HG02973 (cell line): ENCODE measurements around the gene CRYBG2.
"Not testable (repeated sequence)": the region's sequence is repeated elsewhere in the genome, so short reads cannot be mapped to it uniquely, and the experiment has no call there.

Source experiments
- ATAC-seq: cut with Tn5 transposase; IDR thresholded peaks from one replicate; pipeline ENCODE4 v1.9.1; 2021; ENCODE audit warnings: moderate library complexity; ENCODE audit not compliant: unreplicated experiment

Gene CRYBG2, protein sequence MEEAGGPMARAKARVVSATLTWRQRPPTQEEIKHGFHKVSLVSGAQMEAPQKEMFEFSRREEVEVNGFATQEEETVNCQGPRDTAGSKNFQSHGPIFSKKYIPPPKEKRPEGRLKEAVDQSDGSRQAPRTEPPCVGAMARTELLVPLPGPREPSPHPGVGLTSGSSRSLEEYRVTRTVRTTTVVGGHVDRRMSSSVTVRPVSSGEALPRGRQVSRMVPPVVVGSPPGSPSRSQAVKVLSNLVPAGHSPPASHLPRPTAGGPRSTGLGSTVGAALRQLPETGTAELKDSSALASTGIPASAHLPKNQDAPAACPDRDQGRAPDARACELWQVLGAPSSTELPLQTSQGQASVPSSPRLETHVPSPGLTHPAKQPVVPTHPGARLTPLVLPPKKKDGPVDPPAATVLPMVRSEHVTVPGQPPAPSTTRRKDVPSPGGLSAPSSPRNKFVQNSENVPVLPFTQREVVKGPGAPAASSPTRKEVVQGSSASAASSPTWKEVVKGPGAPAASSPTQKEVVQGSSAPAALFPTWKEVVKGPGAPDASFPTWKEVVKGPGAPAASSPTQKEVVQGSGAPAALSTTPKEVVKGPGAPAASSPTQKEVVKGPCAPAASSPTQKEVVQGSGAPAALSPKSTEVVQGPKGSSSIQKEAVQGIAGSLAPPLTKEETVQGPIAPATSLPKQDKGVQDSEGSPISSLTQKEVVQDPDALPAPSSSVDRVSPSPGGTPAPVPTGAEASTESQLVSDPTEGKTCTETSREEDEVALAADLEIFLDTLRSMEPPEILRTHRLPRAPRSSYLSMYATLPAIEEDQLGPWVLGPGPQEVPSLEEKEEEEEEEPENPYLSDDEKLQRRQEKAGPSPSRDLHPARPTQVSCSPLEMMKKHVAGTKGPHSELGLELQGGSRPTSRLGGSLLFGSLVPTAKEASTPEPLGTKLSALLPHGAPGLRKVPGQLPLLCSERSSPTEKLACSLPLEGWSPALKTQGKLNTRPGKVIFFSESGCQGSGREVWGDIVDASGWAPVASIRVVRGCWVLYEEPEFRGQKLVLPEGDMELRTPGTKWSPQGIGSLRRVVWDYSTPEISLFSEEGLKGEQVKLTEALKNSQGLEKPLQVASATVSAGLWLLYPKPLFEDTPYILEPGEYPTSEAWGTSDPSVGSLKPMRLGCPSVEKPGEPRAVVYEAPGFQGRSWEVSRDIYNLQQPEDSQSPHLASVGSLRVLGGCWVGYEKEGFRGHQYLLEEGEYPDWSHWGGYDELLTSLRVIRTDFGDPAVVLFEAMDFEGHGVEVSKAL (N-terminal part only)

GRCh38 chr1:26353976-26354820 lies at the start of gene CRYBG2:
Gene CRYBG2 (minus strand): TSS chr1:26354130. CDS start chr1:26346657, 7,473 bp downstream.
- no peak for ATAC-seq

GRCh38 chr1:26403656-26404055 lies 49.7 kb upstream of the CRYBG2 start:
- no peak for ATAC-seq

DNA sequence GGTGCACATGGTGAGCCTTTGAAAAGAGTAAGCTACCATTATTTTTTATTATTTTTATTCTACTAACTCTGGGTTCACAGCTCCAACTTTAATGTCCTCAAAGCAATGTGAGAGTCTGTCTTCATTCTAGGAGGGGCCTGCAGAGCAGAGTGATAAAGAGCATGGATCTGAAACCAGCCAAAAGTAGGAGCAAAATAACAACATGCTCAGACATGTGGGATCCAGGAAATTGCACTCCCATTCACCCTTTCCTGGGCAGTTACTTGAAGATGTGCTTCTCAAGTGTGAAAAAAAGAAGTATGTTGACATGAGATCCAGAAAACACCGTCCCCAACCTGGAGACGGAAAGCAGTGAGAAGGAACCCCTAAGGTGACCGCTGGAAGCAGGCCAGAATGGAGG lies 48.0 kb upstream of the CRYBG2 start:
- ATAC-seq: no peak

DNA sequence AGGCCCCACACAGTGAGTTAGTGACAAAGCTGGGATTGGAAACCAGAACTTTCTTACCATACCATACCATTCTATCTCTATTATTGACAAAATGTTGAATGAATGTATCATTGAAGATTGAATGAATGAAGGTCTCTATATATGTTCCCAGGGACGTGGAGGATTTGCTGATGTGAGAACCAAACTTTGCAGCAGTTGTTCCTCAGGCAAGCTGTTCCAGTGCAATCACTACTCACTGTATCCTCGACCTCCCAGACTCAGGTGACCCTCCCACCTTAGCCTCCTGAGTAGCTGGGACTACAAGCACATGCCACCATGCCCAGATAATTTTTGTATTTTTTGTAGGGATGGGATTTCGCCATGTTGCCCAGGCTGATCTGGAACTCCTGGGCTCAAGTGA lies 45.1 kb upstream of the CRYBG2 start:
- no peak for ATAC-seq

DNA sequence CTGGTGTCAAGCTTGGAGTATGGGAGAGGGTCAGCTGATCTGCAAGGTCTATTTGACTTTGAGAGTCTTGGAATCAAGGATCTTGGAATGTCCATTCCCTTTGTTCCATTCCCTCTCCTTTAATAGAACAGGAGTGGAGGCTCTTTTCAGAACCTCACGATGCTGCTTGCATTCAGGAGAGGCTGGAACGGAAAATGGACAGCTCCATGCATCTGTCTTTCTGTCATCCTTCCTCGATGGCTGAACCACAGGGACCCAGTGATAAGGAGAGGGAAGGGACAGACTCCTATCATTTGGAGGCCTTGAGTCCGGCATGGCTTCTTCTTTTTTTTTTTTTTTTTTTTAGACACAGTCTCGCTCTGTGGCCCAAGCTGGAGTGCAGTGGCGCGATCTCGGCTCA lies 41.8 kb upstream of the CRYBG2 start:
- ATAC-seq: no peak

DNA sequence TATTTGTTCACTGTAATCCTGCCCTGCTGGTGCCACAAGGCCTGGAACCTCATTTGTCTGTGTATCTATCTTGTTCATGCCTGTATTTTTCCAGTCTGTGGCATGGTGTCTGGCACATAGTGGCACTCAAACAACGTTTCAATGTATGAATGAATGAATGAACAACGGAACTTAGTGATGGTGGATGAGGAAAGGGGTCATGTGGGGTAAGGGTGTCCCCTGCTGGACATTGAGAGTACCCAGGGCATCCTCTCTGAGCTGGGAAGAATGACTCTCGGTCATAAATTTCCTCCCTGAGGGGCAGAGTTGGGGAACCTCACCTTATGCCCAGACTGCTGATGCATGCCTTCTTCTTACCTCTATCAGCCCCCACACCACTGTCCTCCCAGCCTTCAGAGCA lies 37.5 kb upstream of the CRYBG2 start:
- ATAC-seq: no peak

- ATAC-seq: no peak
Observed at GRCh38 chr1:26389604-26390247, 35.8 kb upstream of the CRYBG2 start.

- no peak for ATAC-seq
Observed at GRCh38 chr1:26388791-26389445, 35.0 kb upstream of the CRYBG2 start.

- ATAC-seq: no peak
Observed at GRCh38 chr1:26387447-26387846, 33.5 kb upstream of the CRYBG2 start.

DNA sequence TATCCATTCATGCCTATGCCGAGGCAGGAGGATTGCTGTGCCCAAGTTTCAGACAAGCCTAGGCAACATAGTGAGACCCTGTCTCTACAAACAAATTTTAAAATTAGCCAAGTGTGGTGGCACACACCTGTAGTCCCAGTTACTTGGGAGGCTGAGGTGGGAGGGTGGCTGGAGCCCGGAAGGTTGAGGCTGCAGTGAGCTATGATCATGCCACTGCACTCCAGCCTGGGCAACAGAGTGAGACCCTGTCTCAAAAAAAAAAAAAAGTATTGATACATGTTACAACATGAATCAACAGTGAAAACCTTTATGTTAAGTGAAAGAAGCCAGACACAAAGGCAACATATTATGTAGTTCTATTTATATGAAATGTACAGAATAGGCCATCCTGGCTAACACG lies 31.1 kb upstream of the CRYBG2 start:
- ATAC-seq: not testable (repeated sequence)

- ATAC-seq: no peak
Observed at GRCh38 chr1:26384076-26384475, 30.1 kb upstream of the CRYBG2 start.

DNA sequence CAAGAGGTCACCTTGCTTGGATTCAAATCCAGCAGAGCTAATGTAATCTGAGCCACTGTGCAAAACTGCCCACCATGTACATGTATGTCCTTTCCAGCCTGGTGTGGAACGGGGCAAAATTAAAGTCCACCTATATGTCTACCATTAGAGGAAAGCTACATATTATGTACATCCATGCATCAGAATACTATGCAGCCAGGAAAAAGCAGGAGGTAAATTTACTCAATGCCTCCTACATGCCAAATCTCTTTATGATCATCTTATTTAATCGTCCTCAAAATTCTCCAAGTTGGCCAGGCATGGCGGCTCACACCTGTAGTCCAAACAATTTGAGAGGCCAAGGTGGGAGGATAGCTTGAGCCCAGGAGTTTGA lies 24.9 kb upstream of the CRYBG2 start:
- no peak for ATAC-seq

- ATAC-seq: peak; percentile 66
Observed at GRCh38 chr1:26378088-26378878, 24.4 kb upstream of the CRYBG2 start.

DNA sequence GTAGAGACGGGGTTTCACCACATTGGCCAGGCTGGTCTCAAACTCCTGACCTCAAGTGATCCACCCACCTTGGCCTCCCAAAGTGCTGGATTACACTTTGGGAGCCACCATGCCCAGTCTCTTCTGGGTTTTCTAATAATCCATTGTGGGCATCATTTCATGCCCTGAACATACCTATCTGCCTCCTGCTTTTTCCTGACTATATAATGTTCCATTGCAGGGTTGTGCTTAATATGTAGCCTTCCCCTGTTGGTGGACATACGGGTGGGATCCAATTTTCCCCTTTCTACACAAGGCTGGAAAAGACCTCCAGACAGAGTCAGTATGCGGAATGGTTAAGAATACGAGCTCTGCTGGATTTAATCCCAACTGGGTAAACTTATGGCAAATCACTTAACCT lies 22.1 kb upstream of the CRYBG2 start:
- no peak for ATAC-seq

DNA sequence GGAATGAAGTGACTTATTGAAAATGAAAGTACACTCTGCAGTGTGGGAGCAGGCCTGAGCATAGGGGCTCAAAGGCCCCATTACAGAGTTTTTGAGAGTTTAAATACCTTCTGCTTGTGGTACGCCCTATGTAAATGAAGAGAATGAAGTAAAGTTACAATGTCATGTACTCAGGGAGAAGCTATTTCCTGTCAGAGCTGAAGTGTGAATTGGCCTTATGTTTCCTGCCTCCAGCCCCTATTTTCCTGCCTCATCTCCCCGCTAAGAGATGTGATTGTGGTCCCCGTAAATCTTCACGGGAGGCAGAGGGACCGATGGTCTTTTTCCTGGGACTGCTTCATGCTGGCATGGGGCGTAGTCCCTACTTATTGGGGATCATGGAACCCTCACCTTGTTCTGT lies 21.2 kb upstream of the CRYBG2 start:
- no peak for ATAC-seq

GRCh38 chr1:26374361-26374760 lies 20.4 kb upstream of the CRYBG2 start:
- not testable (repeated sequence) for ATAC-seq

GRCh38 chr1:26373789-26374188 lies 19.9 kb upstream of the CRYBG2 start:
- no peak for ATAC-seq

DNA sequence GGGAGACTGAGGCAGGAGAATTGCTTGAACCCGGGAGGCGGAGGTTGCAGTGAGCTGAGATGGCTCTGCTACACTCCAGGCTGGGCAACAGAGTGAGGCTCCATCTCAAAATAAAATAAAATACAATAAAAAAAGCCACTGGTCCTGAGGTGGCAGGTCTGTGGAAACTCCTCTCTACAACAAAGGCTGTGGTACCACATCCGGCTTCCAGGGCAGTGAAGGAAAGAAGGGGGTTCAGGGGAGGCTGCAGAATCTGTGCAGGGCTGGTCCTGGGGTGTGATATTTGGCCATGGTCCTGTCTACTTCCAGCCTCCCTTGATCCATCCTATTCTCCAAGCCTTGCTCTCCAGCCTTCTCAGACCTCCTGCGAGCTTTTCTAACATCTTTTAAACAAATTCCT lies 19.4 kb upstream of the CRYBG2 start:
- no peak for ATAC-seq
